Activated T-cell treated with anti-CD3 and anti-CD28 coated beads, Interleukin-2, amount 50 U/mL, for 4 hours (primary cell): ENCODE data around the gene INHA. TPM values are rescaled to one million over a fixed set of nuclear protein-coding genes. Genes with fewer than 3 reads are reported as not detected.
A peak's percentile ranks its signal among the peaks of the same experiment; 100 is the strongest.

Experiments used
- ATAC-seq, 2 donors: fragments of 200-7000 bp; cut with Tn5 transposase; one replicate each; pipeline ENCODE4 v1.10.0; 2021
- DNase-seq: peaks from one replicate; pipeline ENCODE4 v3.0.0-alpha.2; 2020
- H3K27me3 Mint-ChIP-seq: one replicate; pipeline ENCODE4 v1.8.0; 2021; ENCODE audit warnings: low read depth, mixed read lengths
- H3K36me3 Mint-ChIP-seq: one replicate; pipeline ENCODE4 v1.8.0; 2022; ENCODE audit warnings: mixed read lengths; ENCODE audit not compliant: insufficient read depth
- H3K4me1 Mint-ChIP-seq: one replicate; pipeline ENCODE4 v1.8.0; 2021; ENCODE audit warnings: low read depth, mixed read lengths
- H3K4me3 Mint-ChIP-seq: one replicate; pipeline ENCODE4 v1.8.0; 2021; ENCODE audit warnings: mild to moderate bottlenecking, moderate library complexity, mixed read lengths
- H3K9me3 Mint-ChIP-seq: one replicate; pipeline ENCODE4 v1.8.0; 2021; ENCODE audit warnings: mixed read lengths
- total RNA-seq, 3 donors: library from RNA; stranded (reverse); gene quantifications; one replicate each; pipeline ENCODE4 v1.2.1, GENCODE V29; 2021

The INHA gene
- total RNA-seq, 3 donors from 2014 or later, result not detected

DNA sequence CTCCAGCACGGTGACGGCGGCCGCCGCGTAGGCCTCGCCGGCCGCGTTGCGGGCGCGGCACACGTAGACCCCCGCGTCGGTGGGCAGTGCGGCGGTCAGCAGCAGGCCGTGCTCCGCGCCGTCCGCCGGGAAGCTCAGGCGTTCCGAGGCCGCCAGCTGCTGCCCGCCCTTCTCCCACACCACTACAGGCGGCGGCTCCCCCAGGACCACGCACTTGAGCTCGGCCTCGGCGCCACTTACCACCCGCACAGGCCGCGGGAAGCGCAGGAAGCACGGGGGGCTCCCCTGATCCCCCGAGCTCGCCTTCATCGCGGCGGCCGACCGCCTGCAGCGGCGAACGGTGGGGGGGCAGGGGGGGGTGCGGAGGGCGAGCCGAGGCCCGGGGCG is 1.2 kb upstream of the INHA start:
- Mint-ChIP-seq H3K4me1 (no peaks in the 10 kb centered on the region), H3K4me3 (no peak overlapping the region), H3K9me3 (no peaks in the 10 kb centered on the region), H3K36me3 (no peaks in the 10 kb centered on the region), H3K27me3 (peaks cover 51% of the 10 kb centered on the region)
- peak; percentile 35 to 39 for ATAC-seq
- DNase-seq, result no peak

DNA sequence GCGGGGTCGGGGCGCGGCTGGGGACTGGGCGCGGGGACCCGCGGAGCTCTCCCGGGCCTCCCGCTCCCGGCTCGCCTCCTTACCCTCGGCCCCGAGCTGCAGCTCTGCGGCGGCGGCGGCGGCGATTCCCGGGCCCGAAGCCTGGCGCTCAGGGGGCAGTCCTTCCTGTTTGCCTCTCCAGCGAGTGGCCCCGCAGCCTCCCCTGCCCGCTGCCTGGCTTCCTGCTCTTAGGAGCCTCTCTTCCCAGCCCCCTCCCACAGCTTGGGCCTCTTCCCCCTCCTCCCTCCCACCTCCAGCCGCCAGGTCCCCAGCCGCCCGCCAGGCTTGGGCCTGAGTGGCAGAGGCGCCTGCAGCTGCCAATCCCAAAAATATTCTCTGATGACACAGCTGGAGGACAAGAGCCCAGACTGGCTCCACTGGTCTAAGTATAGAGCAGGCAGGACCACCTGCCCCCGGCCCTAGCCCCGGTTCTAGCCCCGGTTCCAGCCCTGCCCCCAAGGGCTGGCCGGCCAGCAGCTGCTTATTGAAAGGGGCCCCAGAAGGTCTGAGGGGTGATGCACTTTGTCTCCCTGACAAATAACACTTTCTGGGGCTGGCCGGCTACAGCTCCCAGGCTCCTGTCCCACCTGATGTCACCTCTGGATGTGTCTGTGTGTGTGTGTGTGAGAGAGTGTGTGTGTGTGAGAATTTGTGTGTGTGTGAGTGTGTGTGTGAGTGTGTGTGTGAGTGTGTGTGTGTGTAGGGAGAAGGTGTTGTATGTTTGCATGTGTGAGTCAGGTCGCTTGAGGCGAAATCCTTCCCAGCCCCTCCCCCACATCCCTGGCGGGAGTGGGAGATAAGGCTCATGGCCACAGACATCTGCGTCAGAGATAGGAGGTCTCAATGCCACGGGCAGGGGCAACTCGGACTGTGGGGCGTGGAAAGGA is 536 bp upstream of the INHA start, which contains the start of gene OBSL1:
OBSL1 (minus strand) TSS at position 229 of the 926 bp plus-strand sequence. CDS start 307 bp downstream, outside the sequence.
- H3K27me3 Mint-ChIP-seq, result peaks cover 49% of the 10 kb centered on the region
- H3K36me3 Mint-ChIP-seq, result no peaks in the 10 kb centered on the region
- no peaks in the 10 kb centered on the region for H3K9me3 Mint-ChIP-seq
- DNase-seq, result no peak
- peak; percentile 36 to 58 for ATAC-seq
- no peak within 1 kb of the TSS for H3K4me3 Mint-ChIP-seq
- H3K4me1 Mint-ChIP-seq, result no peaks in the 10 kb centered on the region

DNA sequence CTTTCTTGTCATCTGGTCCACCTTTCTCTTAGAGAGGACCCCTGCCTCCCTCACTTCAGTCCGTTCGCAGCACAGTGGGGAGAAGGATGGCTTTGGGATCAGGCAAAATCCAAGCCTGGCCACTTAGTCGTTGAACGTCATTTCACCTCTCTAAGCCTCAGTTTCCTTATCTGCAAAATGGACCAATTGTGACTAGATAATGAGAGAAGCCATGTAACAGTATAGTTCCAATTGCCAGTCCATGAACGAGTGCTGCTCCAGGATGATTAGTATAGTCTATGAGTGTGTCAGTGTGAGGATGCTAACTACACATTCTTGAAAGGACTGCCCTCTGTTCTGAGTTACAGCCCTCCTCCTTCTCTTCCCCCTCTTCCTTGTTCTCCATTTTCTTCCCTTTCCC is 1.1 kb downstream of the INHA start:
- no peak overlapping the region for H3K4me3 Mint-ChIP-seq
- H3K9me3 Mint-ChIP-seq, result no peaks in the 10 kb centered on the region
- no peaks in the 10 kb centered on the region for H3K36me3 Mint-ChIP-seq
- peaks cover 51% of the 10 kb centered on the region for H3K27me3 Mint-ChIP-seq
- no peak for DNase-seq
- no peak for ATAC-seq
- H3K4me1 Mint-ChIP-seq, result no peaks in the 10 kb centered on the region

DNA sequence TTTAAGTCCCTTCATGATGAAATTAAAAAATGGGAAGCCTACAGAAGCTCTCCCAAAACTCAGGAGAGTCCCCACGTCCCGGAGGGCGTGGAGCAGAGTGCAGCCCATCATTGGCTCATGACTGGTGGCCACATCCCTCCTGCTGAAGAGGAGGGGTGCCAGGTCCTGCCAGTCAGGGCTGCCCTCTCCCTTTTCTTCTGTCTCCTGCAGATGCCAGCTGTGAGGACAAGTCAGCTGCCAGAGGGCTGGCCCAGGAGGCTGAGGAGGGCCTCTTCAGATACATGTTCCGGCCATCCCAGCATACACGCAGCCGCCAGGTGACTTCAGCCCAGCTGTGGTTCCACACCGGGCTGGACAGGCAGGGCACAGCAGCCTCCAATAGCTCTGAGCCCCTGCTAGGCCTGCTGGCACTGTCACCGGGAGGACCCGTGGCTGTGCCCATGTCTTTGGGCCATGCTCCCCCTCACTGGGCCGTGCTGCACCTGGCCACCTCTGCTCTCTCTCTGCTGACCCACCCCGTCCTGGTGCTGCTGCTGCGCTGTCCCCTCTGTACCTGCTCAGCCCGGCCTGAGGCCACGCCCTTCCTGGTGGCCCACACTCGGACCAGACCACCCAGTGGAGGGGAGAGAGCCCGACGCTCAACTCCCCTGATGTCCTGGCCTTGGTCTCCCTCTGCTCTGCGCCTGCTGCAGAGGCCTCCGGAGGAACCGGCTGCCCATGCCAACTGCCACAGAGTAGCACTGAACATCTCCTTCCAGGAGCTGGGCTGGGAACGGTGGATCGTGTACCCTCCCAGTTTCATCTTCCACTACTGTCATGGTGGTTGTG is 2.6 kb downstream of the INHA start:
- no peak for DNase-seq
- no peaks in the 10 kb centered on the region for H3K4me1 Mint-ChIP-seq
- no peaks in the 10 kb centered on the region for H3K36me3 Mint-ChIP-seq
- no peaks in the 10 kb centered on the region for H3K9me3 Mint-ChIP-seq
- H3K4me3 Mint-ChIP-seq, result no peak overlapping the region
- peaks cover 39% of the 10 kb centered on the region for H3K27me3 Mint-ChIP-seq
- ATAC-seq, result no peak

DNA sequence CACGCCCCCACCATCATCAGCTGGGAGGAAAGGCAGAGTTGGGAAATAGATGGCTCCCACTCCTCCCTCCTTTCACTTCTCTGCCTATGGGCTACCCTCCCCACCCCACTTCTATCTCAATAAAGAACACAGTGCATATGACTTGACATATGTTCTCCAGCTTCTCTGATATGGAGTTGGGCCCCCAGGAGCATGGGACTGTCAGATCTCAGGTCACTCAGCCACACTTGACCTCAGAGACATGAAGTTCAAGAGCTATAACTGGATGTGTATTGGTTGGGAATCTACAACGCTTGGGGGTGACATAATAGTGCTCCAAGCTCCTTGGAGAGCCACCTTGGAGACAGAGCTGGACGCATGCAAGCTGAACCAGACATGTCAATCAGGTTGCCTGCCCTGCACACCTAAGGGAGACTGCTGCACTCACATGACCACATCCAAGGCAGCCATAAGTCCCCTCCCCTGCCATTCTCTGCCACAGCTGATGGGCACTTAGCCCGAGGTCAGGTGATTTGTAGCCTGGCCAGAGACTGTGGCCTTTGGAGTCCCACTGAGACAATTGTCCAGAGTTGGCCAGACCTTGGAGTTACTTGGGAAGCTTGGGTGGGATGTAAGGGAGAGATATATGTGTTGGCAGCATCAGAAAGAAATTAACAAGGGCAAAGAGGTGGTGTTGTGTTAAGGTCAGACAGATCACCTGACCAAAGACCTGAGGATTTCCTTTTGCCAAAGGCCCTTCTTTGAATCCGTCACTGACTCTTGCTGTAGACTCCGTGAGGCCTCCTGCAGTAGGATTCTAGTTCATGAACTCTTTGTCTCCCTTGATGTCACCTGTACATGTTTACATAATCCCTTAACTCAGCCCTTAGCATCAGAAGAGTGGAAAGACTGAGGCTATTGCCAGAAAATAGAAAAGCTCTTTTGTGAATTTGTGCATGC is 3.7 kb downstream of the INHA start:
- Mint-ChIP-seq H3K4me3 (no peak overlapping the region), H3K9me3 (no peaks in the 10 kb centered on the region), H3K36me3 (no peaks in the 10 kb centered on the region), H3K4me1 (no peaks in the 10 kb centered on the region), H3K27me3 (peaks cover 34% of the 10 kb centered on the region)
- ATAC-seq (no peak), DNase-seq (no peak)

DNA sequence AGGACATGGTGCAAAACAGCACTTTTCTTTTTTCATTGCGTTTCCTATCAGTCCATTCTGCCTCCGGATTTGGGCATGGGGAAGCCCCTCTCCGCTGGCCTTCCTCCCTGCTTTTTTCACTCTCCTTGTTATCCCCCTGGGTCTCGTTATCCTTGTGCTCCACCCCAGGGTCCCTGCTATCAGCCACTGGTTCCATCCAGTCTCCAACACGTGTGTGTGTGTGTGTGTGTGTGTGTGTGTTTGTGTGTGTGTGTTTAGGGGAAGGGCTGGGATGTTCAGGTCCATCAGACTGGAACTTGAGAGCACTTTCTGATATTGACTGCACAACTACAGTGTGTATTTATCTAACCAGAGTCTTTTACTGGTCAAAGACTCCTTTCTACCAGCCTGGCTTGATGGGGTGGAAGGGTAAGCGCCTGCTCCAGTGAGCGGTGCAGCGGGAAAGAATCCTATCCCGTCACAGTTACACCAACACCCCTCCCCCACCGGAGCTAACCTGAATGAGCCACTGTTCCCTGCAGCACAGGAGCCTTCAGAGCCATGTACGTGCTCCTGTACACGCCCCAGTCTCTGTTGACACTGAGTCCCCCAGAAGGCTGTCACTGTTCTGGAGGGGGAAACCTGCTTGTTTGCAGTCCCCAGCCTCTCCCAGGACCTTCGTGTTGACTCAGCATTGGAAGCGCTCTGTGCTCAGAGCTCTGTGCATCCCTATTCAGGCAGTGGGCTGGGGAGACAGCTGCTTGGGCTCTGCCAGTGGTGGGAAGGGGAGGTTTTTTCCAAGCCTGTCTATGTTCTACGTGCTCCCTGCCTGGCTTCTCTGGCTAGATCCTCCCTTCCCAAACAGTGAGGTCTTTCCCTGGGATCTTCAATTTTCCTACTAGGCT is 4.6 kb downstream of the INHA start:
- no peaks in the 10 kb centered on the region for H3K9me3 Mint-ChIP-seq
- no peaks in the 10 kb centered on the region for H3K36me3 Mint-ChIP-seq
- peaks cover 33% of the 10 kb centered on the region for H3K27me3 Mint-ChIP-seq
- DNase-seq (no peak), ATAC-seq (no peak)
- H3K4me1 Mint-ChIP-seq, result no peaks in the 10 kb centered on the region
- H3K4me3 Mint-ChIP-seq, result no peak overlapping the region

DNA sequence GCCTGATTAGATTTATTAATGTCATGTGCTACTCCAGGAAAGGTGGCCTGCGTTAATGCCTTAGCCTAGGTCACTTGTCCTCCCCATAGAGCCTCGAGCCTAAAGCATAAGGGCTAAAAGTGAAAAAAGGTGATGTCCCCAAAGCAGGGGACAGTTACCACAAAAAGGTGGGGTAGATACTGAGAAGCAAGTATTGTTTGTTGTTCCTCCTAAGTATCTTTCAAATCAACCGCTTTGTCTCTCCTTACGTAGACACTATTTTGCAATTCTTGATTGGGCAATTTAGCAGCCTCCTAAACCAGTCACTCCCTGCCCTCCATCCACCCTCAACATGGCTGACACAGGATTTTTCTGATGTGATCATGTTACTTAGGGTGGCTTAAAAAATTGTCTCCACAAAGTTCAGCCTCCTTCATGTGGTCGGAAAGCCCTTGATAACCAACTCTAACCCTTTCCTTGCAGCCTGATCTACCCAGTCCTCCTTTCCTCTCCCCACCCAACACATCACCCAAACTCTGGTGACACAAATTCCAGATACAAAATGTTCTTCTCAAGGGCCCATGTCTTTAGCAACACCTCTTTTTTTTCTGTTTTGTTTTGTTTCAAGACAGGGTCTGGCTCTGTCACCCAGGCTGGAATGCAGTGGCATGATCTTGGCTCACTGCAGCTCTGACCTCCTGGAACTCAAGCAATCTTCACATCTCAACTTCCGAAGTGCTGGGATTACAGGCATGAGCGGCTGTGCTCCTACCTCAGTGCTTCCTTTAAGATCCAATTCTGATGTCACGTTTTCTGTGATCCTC is 6.9 kb downstream of the INHA start:
- no peaks in the 10 kb centered on the region for H3K4me1 Mint-ChIP-seq
- no peaks in the 10 kb centered on the region for H3K9me3 Mint-ChIP-seq
- H3K4me3 Mint-ChIP-seq, result no peak overlapping the region
- DNase-seq, result no peak
- H3K27me3 Mint-ChIP-seq, result peaks cover 16% of the 10 kb centered on the region
- no peak for ATAC-seq
- no peaks in the 10 kb centered on the region for H3K36me3 Mint-ChIP-seq

DNA sequence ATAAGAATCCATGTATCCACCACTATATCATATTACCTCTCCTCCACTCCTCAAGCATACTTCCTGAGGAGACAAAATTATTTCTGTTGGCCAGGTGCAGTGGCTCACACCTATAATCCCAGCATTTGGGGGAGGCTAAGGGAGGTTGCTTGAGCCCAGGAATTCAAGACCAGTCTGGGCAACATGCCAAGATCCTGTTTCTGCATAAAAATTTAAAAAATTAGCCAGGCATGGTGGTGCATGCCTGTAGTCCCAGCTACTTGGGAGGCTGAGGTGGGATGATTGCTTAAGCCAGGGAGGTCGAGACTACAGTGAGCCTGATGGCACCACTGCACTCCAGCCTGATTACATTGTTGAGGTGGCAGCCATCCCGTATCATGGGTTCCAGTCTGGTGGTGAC is 9.2 kb downstream of the INHA start:
- DNase-seq, result no peak
- Mint-ChIP-seq H3K36me3 (no peaks in the 10 kb centered on the region), H3K4me1 (no peaks in the 10 kb centered on the region), H3K4me3 (no peak overlapping the region), H3K27me3 (peaks cover 16% of the 10 kb centered on the region), H3K9me3 (no peaks in the 10 kb centered on the region)
- no peak for ATAC-seq

DNA sequence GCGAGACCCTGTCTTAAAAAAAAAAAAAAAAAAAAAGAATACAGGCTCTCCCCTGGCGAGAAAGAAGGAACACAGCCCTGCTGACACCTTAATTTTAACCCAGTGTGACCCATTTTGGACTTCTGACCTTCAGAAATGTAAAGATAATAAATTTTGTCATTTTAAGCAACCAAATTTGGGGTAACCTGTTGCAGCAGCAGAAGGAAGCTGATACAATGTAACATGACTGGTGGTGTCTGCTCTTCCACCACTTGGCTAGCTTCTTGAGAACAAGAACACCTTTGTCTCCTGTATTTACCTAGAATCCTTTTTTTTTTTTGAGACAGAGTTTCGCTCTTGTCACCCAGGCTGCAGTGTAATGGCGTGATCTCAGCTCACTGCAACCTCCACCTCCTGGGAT is 19.0 kb downstream of the INHA start:
- H3K4me3 Mint-ChIP-seq, result no peak overlapping the region
- H3K9me3 Mint-ChIP-seq, result no peaks in the 10 kb centered on the region
- no peaks in the 10 kb centered on the region for H3K4me1 Mint-ChIP-seq
- ATAC-seq (no peak), DNase-seq (no peak)
- no peaks in the 10 kb centered on the region for H3K36me3 Mint-ChIP-seq
- H3K27me3 Mint-ChIP-seq, result peaks cover 14% of the 10 kb centered on the region

DNA sequence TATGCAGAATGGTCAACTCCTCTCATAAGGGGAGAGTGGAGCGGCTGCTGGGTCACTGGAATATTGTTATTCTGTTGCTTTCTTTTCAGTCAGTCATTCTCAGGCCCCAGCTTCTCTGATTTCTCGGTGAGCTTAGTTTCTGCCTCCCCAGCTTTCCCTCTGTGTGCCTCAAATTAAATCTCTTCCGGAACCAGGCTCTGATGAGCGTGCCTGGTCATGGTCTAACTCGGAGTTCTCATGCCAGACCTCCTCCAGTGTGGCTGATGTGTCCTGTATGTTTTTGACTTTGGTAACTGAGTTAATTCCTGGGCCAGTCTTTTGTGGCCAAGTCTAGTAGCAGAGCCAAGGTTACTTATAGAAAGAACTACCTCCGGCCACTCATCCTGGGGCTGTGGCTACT is 20.6 kb downstream of the INHA start:
- ATAC-seq, result no peak
- peaks cover 6% of the 10 kb centered on the region for H3K4me1 Mint-ChIP-seq

DNA sequence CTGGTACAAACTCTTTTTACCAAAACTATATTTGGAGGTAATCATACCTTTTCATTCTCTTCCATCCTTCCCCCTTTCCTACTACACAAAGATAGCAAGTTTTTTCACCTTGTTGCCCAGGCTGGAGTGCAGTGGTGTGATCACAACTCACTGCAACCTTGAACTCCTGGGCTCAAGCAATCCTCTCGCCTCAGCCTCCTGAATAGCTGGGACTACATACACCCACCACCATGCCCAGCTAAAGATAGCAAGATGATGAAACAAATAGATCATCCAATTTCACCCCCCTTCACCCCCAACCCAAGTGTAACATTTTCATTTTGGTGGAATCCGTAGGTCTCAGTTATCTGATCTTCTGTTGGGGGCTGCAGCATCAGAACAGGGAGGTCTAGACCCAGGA is 21.0 kb downstream of the INHA start:
- DNase-seq (no peak), ATAC-seq (no peak)
- Mint-ChIP-seq H3K4me3 (no peak overlapping the region), H3K27me3 (peaks cover 9% of the 10 kb centered on the region), H3K36me3 (no peaks in the 10 kb centered on the region), H3K4me1 (peaks cover 9% of the 10 kb centered on the region), H3K9me3 (no peaks in the 10 kb centered on the region)

More for the DNA sequence above, 20.6 kb downstream of the INHA start:
- Mint-ChIP-seq H3K9me3 (no peaks in the 10 kb centered on the region), H3K27me3 (peaks cover 9% of the 10 kb centered on the region), H3K36me3 (no peaks in the 10 kb centered on the region), H3K4me3 (no peak overlapping the region)
- DNase-seq, result no peak

DNA sequence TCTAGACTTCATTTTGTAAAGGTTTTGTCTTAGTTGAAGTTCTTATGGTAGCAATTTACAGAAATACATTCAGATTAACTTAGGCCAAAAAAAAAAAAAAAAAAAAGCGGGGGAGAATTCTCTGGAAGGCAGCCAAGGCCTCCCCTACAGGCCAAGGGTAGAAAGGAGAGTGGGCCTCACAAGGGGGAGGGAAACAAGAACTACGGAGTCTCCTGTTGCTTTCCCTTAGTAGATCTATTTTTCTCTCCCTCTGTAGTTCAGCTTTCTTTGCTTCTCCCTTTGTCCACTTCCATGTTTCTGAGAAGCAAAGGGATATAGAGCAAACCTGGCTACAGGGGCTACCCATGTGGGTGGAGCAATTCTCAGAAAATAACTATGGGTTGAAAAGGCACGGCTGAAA is 23.1 kb downstream of the INHA start:
- no peak for DNase-seq
- no peak for ATAC-seq
- Mint-ChIP-seq H3K9me3 (no peaks in the 10 kb centered on the region), H3K27me3 (peaks cover 6% of the 10 kb centered on the region), H3K4me1 (peaks cover 18% of the 10 kb centered on the region), H3K4me3 (no peak overlapping the region), H3K36me3 (peaks cover 2% of the 10 kb centered on the region)
